H9 (cell line): ENCODE results near the gene DNTT. TPM values are rescaled to one million over a fixed set of nuclear protein-coding genes. Genes with fewer than 3 reads are reported as not detected.
A peak's percentile ranks its signal among the peaks of the same experiment; 100 is the strongest.

Experiments used
- DNase-seq: peaks from one replicate; pipeline ENCODE4 v3.0.0-alpha.2; 2017
- H2AFZ ChIP-seq: one replicate; pipeline ENCODE4 v1.6.1; 2013; ENCODE audit warnings: mild to moderate bottlenecking, low read length, control low read depth, moderate library complexity
- H2AK5ac ChIP-seq: 2 replicates; pipeline ENCODE4 v1.6.1; 2013; ENCODE audit warnings: low read length, control low read depth, mixed read lengths; ENCODE audit not compliant: insufficient read length
- H2BK120ac ChIP-seq: one replicate; pipeline ENCODE4 v1.6.1; 2013; ENCODE audit warnings: low read depth, mild to moderate bottlenecking, low read length, control low read depth, inconsistent platforms; ENCODE audit not compliant: poor library complexity, severe bottlenecking
- H2BK12ac ChIP-seq: 2 replicates; pipeline ENCODE4 v1.6.1; 2013; ENCODE audit warnings: low read length, control low read depth, mixed read lengths, low read depth; ENCODE audit not compliant: insufficient read length
- H2BK15ac ChIP-seq: 2 replicates; pipeline ENCODE4 v1.6.1; 2013; ENCODE audit warnings: low read depth, low read length, control low read depth
- H2BK20ac ChIP-seq: one replicate; pipeline ENCODE4 v1.6.1; 2013; ENCODE audit warnings: low read depth, mild to moderate bottlenecking, low read length, control low read depth, inconsistent platforms; ENCODE audit not compliant: poor library complexity, severe bottlenecking
- H2BK5ac ChIP-seq: 2 replicates; pipeline ENCODE4 v1.6.1; 2013; ENCODE audit warnings: low read length, control low read depth, mixed read lengths; ENCODE audit not compliant: insufficient read length
- H3K14ac ChIP-seq: 2 replicates; pipeline ENCODE4 v1.6.1; 2013; ENCODE audit warnings: low read length, control low read depth; ENCODE audit not compliant: insufficient read depth
- H3K18ac ChIP-seq: 2 replicates; pipeline ENCODE4 v1.6.1; 2013; ENCODE audit warnings: low read depth, mild to moderate bottlenecking, mixed read lengths, low read length, control low read depth; ENCODE audit not compliant: insufficient read length
- H3K23ac ChIP-seq: 2 replicates; pipeline ENCODE4 v1.6.1; 2013; ENCODE audit warnings: low read length, control low read depth, mixed read lengths, low read depth; ENCODE audit not compliant: insufficient read length
- H3K23me2 ChIP-seq: 2 replicates; pipeline ENCODE4 v1.6.1; 2013; ENCODE audit warnings: low read depth, mild to moderate bottlenecking, mixed read lengths, low read length, control low read depth; ENCODE audit not compliant: insufficient read length, poor library complexity, severe bottlenecking
- H3K27ac ChIP-seq: 2 replicates; pipeline ENCODE4 v1.5.1; 2013; ENCODE audit warnings: low read length, control low read depth, mixed read lengths, low read depth; ENCODE audit not compliant: insufficient read length
- H3K27me3 ChIP-seq: 2 replicates; pipeline ENCODE4 v1.6.1; 2013; ENCODE audit warnings: low read length, control low read depth, inconsistent platforms; ENCODE audit not compliant: insufficient read depth
- H3K4ac ChIP-seq: 2 replicates; pipeline ENCODE4 v1.6.1; 2013; ENCODE audit warnings: low read depth, mild to moderate bottlenecking, control low read depth, inconsistent platforms, low read length, moderate library complexity
- H3K4me1 ChIP-seq: 2 replicates; pipeline ENCODE4 v1.6.1; 2013; ENCODE audit warnings: low read length, control low read depth, inconsistent platforms; ENCODE audit not compliant: insufficient read depth
- H3K4me2 ChIP-seq: 2 replicates; pipeline ENCODE4 v1.6.1; 2013; ENCODE audit warnings: low read length, control low read depth, mixed read lengths; ENCODE audit not compliant: insufficient read length, insufficient read depth
- H3K56ac ChIP-seq: 2 replicates; pipeline ENCODE4 v1.6.1; 2013; ENCODE audit warnings: low read depth, mild to moderate bottlenecking, mixed read lengths, low read length, control low read depth; ENCODE audit not compliant: insufficient read length
- H3K79me1 ChIP-seq: 2 replicates; pipeline ENCODE4 v1.6.1; 2013; ENCODE audit warnings: low read depth, mild to moderate bottlenecking, moderate library complexity, low read length, control low read depth, inconsistent platforms; ENCODE audit not compliant: insufficient read depth, poor library complexity, severe bottlenecking
- H3K79me2 ChIP-seq: 2 replicates; pipeline ENCODE4 v1.6.1; 2013; ENCODE audit warnings: low read length, control low read depth, inconsistent platforms; ENCODE audit not compliant: insufficient read depth
- H3K9ac ChIP-seq: 2 replicates; pipeline ENCODE4 v1.6.1; 2013; ENCODE audit warnings: low read length, control low read depth, mixed read lengths; ENCODE audit not compliant: insufficient read length; ENCODE audit errors: extremely low read depth
- H3K9me3 ChIP-seq: one replicate; pipeline ENCODE4 v1.6.1; 2013; ENCODE audit warnings: low read depth, low read length, inconsistent platforms; ENCODE audit not compliant: control insufficient read depth
- H3T11ph ChIP-seq: one replicate; pipeline ENCODE4 v1.6.1; 2013; ENCODE audit warnings: mild to moderate bottlenecking, low read length, control low read depth, inconsistent platforms
- H4K20me1 ChIP-seq: one replicate; pipeline ENCODE4 v1.6.1; 2013; ENCODE audit not compliant: control insufficient read depth, insufficient read length, insufficient read depth
- H4K5ac ChIP-seq: 2 replicates; pipeline ENCODE4 v1.6.1; 2013; ENCODE audit warnings: low read depth, mild to moderate bottlenecking, mixed read lengths, low read length, control low read depth; ENCODE audit not compliant: insufficient read length
- H4K8ac ChIP-seq: replicated peaks from 2 replicates; pipeline ENCODE4 v1.6.1; 2013; ENCODE audit warnings: low read length, control low read depth, mixed read lengths, low read depth; ENCODE audit not compliant: insufficient read length
- H4K91ac ChIP-seq: 2 replicates; pipeline ENCODE4 v1.6.1; 2013; ENCODE audit warnings: low read depth, mild to moderate bottlenecking, moderate library complexity, mixed read lengths, low read length, control low read depth; ENCODE audit not compliant: insufficient read length
- H3K27ac Mint-ChIP-seq, 3 experiments: 2 replicates in 2 of 3; 3 replicates in 1 of 3; pipeline ENCODE4 v1.8.0; 2020 to 2021; ENCODE audit warnings: mixed read lengths in 3 of 3, mild to moderate bottlenecking in 1 of 3, moderate library complexity in 1 of 3
- H3K27me3 Mint-ChIP-seq: 2 replicates; pipeline ENCODE4 v1.8.0; 2021; ENCODE audit warnings: low read depth, mild to moderate bottlenecking, moderate library complexity, mixed read lengths
- H3K36me3 Mint-ChIP-seq, 3 experiments: 2 replicates in 2 of 3; 3 replicates in 1 of 3; pipeline ENCODE4 v1.8.0; 2020 to 2021; ENCODE audit warnings: low read depth in 3 of 3, mixed read lengths in 3 of 3; ENCODE audit not compliant: insufficient read depth in 1 of 3
- H3K4me1 Mint-ChIP-seq, 2 experiments: 2 replicates each; pipeline ENCODE4 v1.8.0; 2020; ENCODE audit warnings: mixed read lengths in 2 of 2
- H3K4me3 Mint-ChIP-seq, 2 experiments: 2 replicates in 1 of 2; 3 replicates in 1 of 2; pipeline ENCODE4 v1.8.0; 2020 to 2021; ENCODE audit warnings: mild to moderate bottlenecking in 2 of 2, mixed read lengths in 2 of 2, moderate library complexity in 1 of 2
- H3K9me3 Mint-ChIP-seq, 2 experiments: 2 replicates in 1 of 2; 3 replicates in 1 of 2; pipeline ENCODE4 v1.8.0; 2020; ENCODE audit warnings: mild to moderate bottlenecking in 2 of 2, mixed read lengths in 2 of 2, moderate library complexity in 1 of 2
- CTCF ChIP-seq: fragments of 200-600 bp; sonication (generic); conservative IDR thresholded peaks from 3 replicates; pipeline ENCODE4 v1.8.0; 2021; ENCODE audit warnings: antibody characterized with exemption, mild to moderate bottlenecking
- WGBS: extraction: QIAGEN DNeasy Blood & Tissue Kit; methylation state at CpG from one replicate; pipeline ENCODE4 v1.1.7; 2013; ENCODE audit warnings: missing lambda C conversion rate, low lambda C conversion rate, mixed read lengths; ENCODE audit not compliant: insufficient read length; ENCODE audit errors: extremely low coverage; 5-methylcytosine and 5-hydroxymethylcytosine counted together
- total RNA-seq: library from RNA; stranded (reverse); gene quantifications from 2 replicates; pipeline ENCODE4 v1.2.1, GENCODE V29; 2021

DNTT gene
- total RNA-seq, 1 experiment from 2014 or later, result not detected

DNA sequence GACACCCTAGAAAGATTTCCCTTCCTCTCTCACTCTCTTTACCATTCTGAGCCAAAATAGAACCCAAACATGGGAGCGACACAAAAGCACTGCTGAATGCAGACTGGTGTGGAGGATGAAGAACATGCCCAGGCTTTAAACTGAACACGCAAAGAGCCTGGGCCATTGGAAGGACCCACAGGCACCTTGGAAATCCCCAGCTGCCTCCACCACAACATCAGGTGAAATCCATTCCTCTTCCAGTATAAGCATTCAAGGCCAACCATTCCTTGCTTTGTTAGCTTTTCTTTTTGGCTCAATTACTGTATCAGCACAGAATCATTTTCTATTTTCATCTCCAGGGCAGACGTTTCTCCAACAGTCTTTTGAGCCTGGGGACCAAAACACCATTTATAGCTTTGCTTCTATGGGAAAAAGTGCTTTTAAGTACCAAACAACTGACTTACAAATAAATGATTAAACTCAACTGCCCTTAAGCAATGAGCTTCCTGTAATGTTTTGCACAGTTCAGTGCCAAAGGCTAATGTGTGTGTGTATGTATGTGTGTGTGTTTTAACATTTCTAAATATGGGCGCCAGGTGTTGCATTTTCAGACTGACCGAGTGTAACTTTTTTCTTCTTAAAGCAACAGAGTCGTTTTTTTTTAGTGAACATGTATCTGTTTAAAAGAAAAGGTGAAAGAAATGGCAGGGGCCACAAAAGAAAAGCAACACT is 16.7 kb upstream of the DNTT start:
- no peak overlapping the region for H3K9ac ChIP-seq
- no peaks in the 10 kb centered on the region for H3K23me2 ChIP-seq
- Mint-ChIP-seq H3K27me3 (no peaks in the 10 kb centered on the region), H3K27ac (no peak overlapping the region), H3K4me3 (no peak overlapping the region), H3K9me3 (no peaks in the 10 kb centered on the region), H3K36me3 (no peaks in the 10 kb centered on the region), H3K4me1 (peaks cover 10 to 21% of the 10 kb centered on the region in 2 experiments)
- H2AFZ ChIP-seq, result no peak overlapping the region
- no peaks in the 10 kb centered on the region for H3K79me1 ChIP-seq
- no peak overlapping the region for H4K8ac ChIP-seq
- no peak overlapping the region for H4K91ac ChIP-seq
- H3K14ac ChIP-seq, result 0 out of 2 replicates have a peak overlapping the region, but pooled peaks have one; percentile 15
- H2BK5ac ChIP-seq, result no peak overlapping the region
- no peak overlapping the region for H3T11ph ChIP-seq
- no peak overlapping the region for H4K5ac ChIP-seq
- DNase-seq, result no peak
- no peak overlapping the region for H2AK5ac ChIP-seq
- no peaks in the 10 kb centered on the region for H3K27me3 ChIP-seq
- no peak overlapping the region for H3K4ac ChIP-seq
- H3K27ac ChIP-seq, result no peak overlapping the region
- H3K9me3 ChIP-seq, result no peaks in the 10 kb centered on the region
- H3K56ac ChIP-seq, result no peak overlapping the region
- no peak overlapping the region for H2BK12ac ChIP-seq
- TF ChIP-seq CTCF, result no peak
- no peak overlapping the region for H2BK15ac ChIP-seq
- H4K20me1 ChIP-seq, result no peaks in the 10 kb centered on the region
- H3K79me2 ChIP-seq, result no peaks in the 10 kb centered on the region
- no peak overlapping the region for H3K18ac ChIP-seq
- H2BK20ac ChIP-seq, result no peak overlapping the region
- no peak overlapping the region for H2BK120ac ChIP-seq
- WGBS, result no CpG with 5 or more reads among the region's 6 CpGs
- no peak overlapping the region for H3K23ac ChIP-seq
- peaks cover 3% of the 10 kb centered on the region for H3K4me1 ChIP-seq
- no peak overlapping the region for H3K4me2 ChIP-seq
